Stomach (tissue), 4 donors: ENCODE results near the gene DHCR7.
"Not testable (repeated sequence)": the region's sequence is repeated elsewhere in the genome, so short reads cannot be mapped to it uniquely, and the experiment has no call there.

Experiments used
- CTCF ChIP-seq, 7 experiments: fragments of 450-650 bp in 4 of 7; fragments of 200-600 bp in 3 of 7; sonication (generic) in 3 of 7; IDR thresholded peaks; one replicate each; pipeline ENCODE4 v1.5.1; 2016 to 2019; ENCODE audit warnings: antibody characterized with exemption in 7 of 7, control low read depth in 2 of 7, mild to moderate bottlenecking in 1 of 7
- POLR2A ChIP-seq, 4 donors: fragments of 450-650 bp; IDR thresholded peaks; one replicate each; pipeline ENCODE4 v1.6.1; 2016; ENCODE audit warnings: antibody characterized with exemption in 4 of 4, control low read depth in 2 of 4, mild to moderate bottlenecking in 1 of 4, moderate library complexity in 1 of 4

- not testable (repeated sequence) for TF ChIP-seq CTCF, POLR2A (IDR thresholded peaks at IDR 0.05)
These were observed 25.9 kb downstream of the DHCR7 start for GRCh38 chr11:71422318-71422717.
